SU-DHL-6 (cell line): Measurements from ENCODE around the gene PCSK2.

Experiments used
- EZH2phosphoT487 ChIP-seq: fragments of 200-600 bp; sonication (generic), shearing (Covaris generic); conservative IDR thresholded peaks from 2 replicates; pipeline ENCODE4 v1.6.1; 2018; ENCODE audit warnings: mild to moderate bottlenecking, antibody characterized with exemption, low read length, moderate library complexity, mixed read lengths
- TF ChIP-seq, protein P1 (sequence below): fragments of 200-600 bp; sonication (generic); IDR thresholded peaks from one replicate; pipeline ENCODE4 v1.5.1; 2017; ENCODE audit warnings: antibody characterized with exemption, mild to moderate bottlenecking, low read length, moderate library complexity; ENCODE audit not compliant: insufficient read depth, poor library complexity, severe bottlenecking

DNA sequence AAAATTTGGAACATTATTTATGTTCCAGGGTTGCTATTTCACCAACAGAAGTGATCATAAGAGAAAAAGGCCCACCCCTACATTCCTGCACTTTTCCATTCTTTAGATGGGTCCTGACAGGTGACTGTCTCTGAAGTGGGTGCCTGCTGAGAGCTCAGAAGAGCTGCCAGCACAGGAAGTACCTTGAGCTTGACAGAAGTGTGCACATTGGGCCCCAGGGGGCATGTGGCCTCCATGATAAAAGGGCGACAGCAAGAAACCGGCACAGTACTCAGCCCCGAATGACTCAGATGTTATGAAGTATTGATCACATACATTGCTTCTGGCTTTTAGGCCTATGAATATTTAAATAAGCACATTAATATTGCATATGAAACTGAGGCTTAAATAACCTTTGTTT is 150.4 kb downstream of the PCSK2 start:
- TF ChIP-seq, protein P1, sequence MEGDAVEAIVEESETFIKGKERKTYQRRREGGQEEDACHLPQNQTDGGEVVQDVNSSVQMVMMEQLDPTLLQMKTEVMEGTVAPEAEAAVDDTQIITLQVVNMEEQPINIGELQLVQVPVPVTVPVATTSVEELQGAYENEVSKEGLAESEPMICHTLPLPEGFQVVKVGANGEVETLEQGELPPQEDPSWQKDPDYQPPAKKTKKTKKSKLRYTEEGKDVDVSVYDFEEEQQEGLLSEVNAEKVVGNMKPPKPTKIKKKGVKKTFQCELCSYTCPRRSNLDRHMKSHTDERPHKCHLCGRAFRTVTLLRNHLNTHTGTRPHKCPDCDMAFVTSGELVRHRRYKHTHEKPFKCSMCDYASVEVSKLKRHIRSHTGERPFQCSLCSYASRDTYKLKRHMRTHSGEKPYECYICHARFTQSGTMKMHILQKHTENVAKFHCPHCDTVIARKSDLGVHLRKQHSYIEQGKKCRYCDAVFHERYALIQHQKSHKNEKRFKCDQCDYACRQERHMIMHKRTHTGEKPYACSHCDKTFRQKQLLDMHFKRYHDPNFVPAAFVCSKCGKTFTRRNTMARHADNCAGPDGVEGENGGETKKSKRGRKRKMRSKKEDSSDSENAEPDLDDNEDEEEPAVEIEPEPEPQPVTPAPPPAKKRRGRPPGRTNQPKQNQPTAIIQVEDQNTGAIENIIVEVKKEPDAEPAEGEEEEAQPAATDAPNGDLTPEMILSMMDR, result no peak
- no peak for TF ChIP-seq EZH2phosphoT487
